ENCODE measurements around the gene PTBP1.

GRCh38 chr19:788983-789700, 8.1 kb upstream of the PTBP1 start:
- TF ChIP-seq ZNF777 (CRISPR knock-in tag; IDR thresholded peaks at IDR 0.05), result no peak
- TF ChIP-seq ZNF614 (CRISPR knock-in tag; IDR thresholded peaks at IDR 0.05; ENCODE audit: borderline replicate concordance), result no peak
- TF ChIP-seq CERS6 (CRISPR knock-in tag; IDR thresholded peaks at IDR 0.05), result no peak
- TF ChIP-seq ZFP90 (CRISPR knock-in tag; IDR thresholded peaks at IDR 0.05; ENCODE audit: borderline replicate concordance), result no peak
- peak; percentile 27 to 68; a peak in 1 of 4 replicates for TF ChIP-seq POLR2A (IDR thresholded peaks at IDR 0.05; ENCODE audit: insufficient read depth in 1 of 2, low read depth in 2 of 2, low read length in 2 of 2)
- no peak for TF ChIP-seq E2F5 (CRISPR knock-in tag; conservative IDR thresholded peaks at IDR 0.05)
- no peak for TF ChIP-seq FOXO4 (CRISPR knock-in tag; conservative IDR thresholded peaks at IDR 0.05)
- TF ChIP-seq POGK (CRISPR knock-in tag; conservative IDR thresholded peaks at IDR 0.05), result no peak
- TF ChIP-seq USF2 (IDR thresholded peaks at IDR 0.05; ENCODE audit: low read depth, low read length), result no peak
- no peak for TF ChIP-seq USF2 (CRISPR knock-in tag; IDR thresholded peaks at IDR 0.05; ENCODE audit: borderline replicate concordance)
- no peak for TF ChIP-seq HNRNPH1 (optimal IDR thresholded peaks at IDR 0.05; ENCODE audit: low read depth, low read length)
- no peak for TF ChIP-seq EHMT2 (IDR thresholded peaks at IDR 0.05; ENCODE audit: borderline replicate concordance, low read depth, low read length)
- no peak for TF ChIP-seq HHEX (CRISPR knock-in tag; IDR thresholded peaks at IDR 0.05)
- TF ChIP-seq EZH2 (conservative IDR thresholded peaks at IDR 0.05; ENCODE audit: low read depth, low read length), result no peak
